Chondrocyte (in vitro differentiated cells): ENCODE data around the gene ABI1. TPM values are rescaled to one million over a fixed set of nuclear protein-coding genes. Genes with fewer than 3 reads are reported as not detected.
"Not testable (repeated sequence)": the region's sequence is repeated elsewhere in the genome, so short reads cannot be mapped to it uniquely, and the experiment has no call there.

Source experiments
- DNase-seq: peaks from one replicate; pipeline ENCODE4 v3.0.0; 2021; ENCODE audit warnings: mixed read lengths, low spot score
- H3K27ac Mint-ChIP-seq: one replicate; pipeline ENCODE4 v1.8.0; 2021; ENCODE audit warnings: mild to moderate bottlenecking, moderate library complexity, mixed read lengths; ENCODE audit not compliant: unreplicated experiment
- H3K27me3 Mint-ChIP-seq: 2 replicates; pipeline ENCODE4 v1.8.0; 2021; ENCODE audit warnings: low read depth, mixed read lengths
- H3K36me3 Mint-ChIP-seq: 2 replicates; pipeline ENCODE4 v1.8.0; 2021; ENCODE audit warnings: low read depth, mixed read lengths
- H3K4me1 Mint-ChIP-seq: 2 replicates; pipeline ENCODE4 v1.8.0; 2021; ENCODE audit warnings: low read depth, mild to moderate bottlenecking, mixed read lengths
- H3K4me3 Mint-ChIP-seq: one replicate; pipeline ENCODE4 v1.8.0; 2021; ENCODE audit warnings: mild to moderate bottlenecking, moderate library complexity, mixed read lengths; ENCODE audit not compliant: unreplicated experiment
- H3K9me3 Mint-ChIP-seq: 2 replicates; pipeline ENCODE4 v1.8.0; 2021; ENCODE audit warnings: low read depth, mixed read lengths
- CTCF ChIP-seq: fragments of 200-600 bp; sonication (generic); IDR thresholded peaks from 2 replicates; pipeline ENCODE4 v1.5.0; 2021; ENCODE audit warnings: antibody characterized with exemption, mild to moderate bottlenecking, moderate library complexity
- total RNA-seq: library from RNA; stranded (reverse); gene quantifications from 3 replicates; pipeline ENCODE4 v1.2.1, GENCODE V29; 2021

ABI1 gene
- total RNA-seq, 1 donor from 2014 or later, result 51.9 TPM

- Mint-ChIP-seq H3K9me3 (no peaks in the 10 kb centered on the region), H3K27ac (peak overlapping the region; percentile 94), H3K4me1 (peaks cover 36% of the 10 kb centered on the region), H3K36me3 (no peaks in the 10 kb centered on the region), H3K27me3 (peaks cover 6% of the 10 kb centered on the region), H3K4me3 (peak overlapping the region; percentile 97)
- no peak for TF ChIP-seq CTCF
- DNase-seq, result no peak
These were observed 2.1 kb downstream of the ABI1 start for GRCh38 chr10:26858707-26859034.

GRCh38 chr10:26857991-26858706 is 2.6 kb downstream of the ABI1 start:
- no peak for TF ChIP-seq CTCF
- no peaks in the 10 kb centered on the region for H3K9me3 Mint-ChIP-seq
- H3K36me3 Mint-ChIP-seq, result no peaks in the 10 kb centered on the region
- H3K4me1 Mint-ChIP-seq, result peaks cover 38% of the 10 kb centered on the region
- no peak for DNase-seq
- peaks cover under 1% of the 10 kb centered on the region for H3K27me3 Mint-ChIP-seq
- peak overlapping the region; percentile 97 for H3K4me3 Mint-ChIP-seq
- H3K27ac Mint-ChIP-seq, result peak overlapping the region; percentile 94

- Mint-ChIP-seq H3K4me3 (peak overlapping the region; percentile 97), H3K27ac (peak overlapping the region; percentile 94)
These were observed 3.2 kb downstream of the ABI1 start for GRCh38 chr10:26857553-26857952.

GRCh38 chr10:26855186-26855585 is 5.6 kb downstream of the ABI1 start:
- Mint-ChIP-seq H3K9me3 (no peaks in the 10 kb centered on the region), H3K36me3 (no peaks in the 10 kb centered on the region), H3K27me3 (no peaks in the 10 kb centered on the region), H3K4me3 (no peak overlapping the region), H3K27ac (no peak overlapping the region), H3K4me1 (peaks cover 49% of the 10 kb centered on the region)
- no peak for DNase-seq
- no peak for TF ChIP-seq CTCF

More at GRCh38 chr10:26857553-26857952, 3.2 kb downstream of the ABI1 start:
- not testable (repeated sequence) for DNase-seq, H3K36me3 Mint-ChIP-seq, H3K27me3 Mint-ChIP-seq, H3K9me3 Mint-ChIP-seq
- peaks cover 38% of the 10 kb centered on the region for H3K4me1 Mint-ChIP-seq

- Mint-ChIP-seq H3K9me3 (no peaks in the 10 kb centered on the region), H3K4me3 (no peak overlapping the region), H3K27ac (peak overlapping the region; percentile 8), H3K4me1 (peaks cover 49% of the 10 kb centered on the region), H3K27me3 (no peaks in the 10 kb centered on the region), H3K36me3 (no peaks in the 10 kb centered on the region)
- TF ChIP-seq CTCF, result no peak
- no peak for DNase-seq
These were observed 6.2 kb downstream of the ABI1 start for GRCh38 chr10:26854524-26854923.

- Mint-ChIP-seq H3K27me3 (no peaks in the 10 kb centered on the region), H3K27ac (no peak overlapping the region)
These were observed 16.3 kb downstream of the ABI1 start for GRCh38 chr10:26844396-26844975.

More at GRCh38 chr10:26844396-26844975, 16.3 kb downstream of the ABI1 start:
- no peak for DNase-seq
- peaks cover 3% of the 10 kb centered on the region for H3K36me3 Mint-ChIP-seq
- peaks cover 35% of the 10 kb centered on the region for H3K4me1 Mint-ChIP-seq
- no peak for TF ChIP-seq CTCF
- H3K9me3 Mint-ChIP-seq, result no peaks in the 10 kb centered on the region
- no peak overlapping the region for H3K4me3 Mint-ChIP-seq
